WTC11 (cell line): Measurements from ENCODE around the gene SLC9A9. TPM values are rescaled to one million over a fixed set of nuclear protein-coding genes. Genes with fewer than 3 reads are reported as not detected.

Experiments used
- ATAC-seq: fragments of 200-7000 bp; cut with Tn5 transposase; 2 replicates; pipeline ENCODE4 v1.10.0; 2021; ENCODE audit warnings: mild to moderate bottlenecking, moderate library complexity
- CTCF ChIA-PET: fragments of 300-600 bp; sonication (Branson Sonifier 250); formaldehyde crosslinking; loops from one replicate; lab custom pipeline; 2021; ENCODE audit warnings: antibody characterized with exemption; lab: Charles Lee
- POLR2A ChIA-PET: fragments of 350-600 bp; sonication (Branson Sonifier 250); formaldehyde crosslinking; loops from one replicate; lab custom pipeline; 2021; ENCODE audit warnings: antibody characterized with exemption; lab: Charles Lee
- DNase-seq: peaks from one replicate; pipeline ENCODE4 v3.0.0; 2021; ENCODE audit warnings: low spot score
- H3K27ac Mint-ChIP-seq: 2 replicates; pipeline ENCODE4 v1.8.0; 2021; ENCODE audit warnings: mixed read lengths
- H3K27me3 Mint-ChIP-seq: 2 replicates; pipeline ENCODE4 v1.8.0; 2021; ENCODE audit warnings: low read depth, mild to moderate bottlenecking, moderate library complexity, mixed read lengths
- H3K36me3 Mint-ChIP-seq: 2 replicates; pipeline ENCODE4 v1.8.0; 2021; ENCODE audit warnings: mixed read lengths
- H3K4me1 Mint-ChIP-seq: 2 replicates; pipeline ENCODE4 v1.8.0; 2022; ENCODE audit warnings: mixed read lengths
- H3K4me3 Mint-ChIP-seq: 2 replicates; pipeline ENCODE4 v1.8.0; 2021; ENCODE audit warnings: mild to moderate bottlenecking, moderate library complexity, mixed read lengths
- H3K9me3 Mint-ChIP-seq: 2 replicates; pipeline ENCODE4 v1.8.0; 2021; ENCODE audit warnings: mixed read lengths
- ATF1 ChIP-seq: sonication (generic); formaldehyde crosslinking; IDR thresholded peaks from 2 replicates; pipeline ENCODE4 v1.8.1; 2023; ENCODE audit warnings: mild to moderate bottlenecking, moderate library complexity, missing genetic modification reagents
- ATF3 ChIP-seq: sonication (generic); formaldehyde crosslinking; conservative IDR thresholded peaks from 2 replicates; pipeline ENCODE4 v1.8.1; 2022; ENCODE audit warnings: mild to moderate bottlenecking, missing genetic modification reagents
- EMX1 ChIP-seq: fragments of 250-450 bp; sonication (Bioruptor Pico); IDR thresholded peaks from 2 replicates; pipeline ENCODE4 v1.8.0; 2021; ENCODE audit warnings: mild to moderate bottlenecking
- FOXJ3 ChIP-seq: sonication (generic); formaldehyde crosslinking; IDR thresholded peaks from 2 replicates; pipeline ENCODE4 v1.9.0; 2021; ENCODE audit warnings: missing genetic modification reagents, mild to moderate bottlenecking, borderline replicate concordance
- GABPB1 ChIP-seq: sonication (generic); formaldehyde crosslinking; IDR thresholded peaks from 2 replicates; pipeline ENCODE4 v1.8.1; 2023; ENCODE audit warnings: mild to moderate bottlenecking, missing genetic modification reagents
- NFATC4 ChIP-seq: fragments of 250-450 bp; sonication (Bioruptor Pico); IDR thresholded peaks from 2 replicates; pipeline ENCODE4 v1.9.0; 2021; ENCODE audit warnings: mild to moderate bottlenecking
- NFYB ChIP-seq: sonication (generic); formaldehyde crosslinking; conservative IDR thresholded peaks from 2 replicates; pipeline ENCODE4 v1.8.0; 2022; ENCODE audit warnings: low read depth, missing genetic modification reagents
- NR1H2 ChIP-seq: sonication (generic); formaldehyde crosslinking; IDR thresholded peaks from 2 replicates; pipeline ENCODE4 v1.9.0; 2021; ENCODE audit warnings: mild to moderate bottlenecking, moderate library complexity, missing genetic modification reagents
- NR2C2 ChIP-seq: sonication (generic); formaldehyde crosslinking; IDR thresholded peaks from 2 replicates; pipeline ENCODE4 v1.8.0; 2022; ENCODE audit warnings: mild to moderate bottlenecking, missing genetic modification reagents
- ZBTB21 ChIP-seq: sonication (generic); formaldehyde crosslinking; IDR thresholded peaks from 2 replicates; pipeline ENCODE4 v1.8.1; 2023; ENCODE audit warnings: mild to moderate bottlenecking, missing genetic modification reagents, borderline replicate concordance
- ZBTB43 ChIP-seq: sonication (generic); formaldehyde crosslinking; IDR thresholded peaks from 2 replicates; pipeline ENCODE4 v1.8.1; 2023; ENCODE audit warnings: mild to moderate bottlenecking, missing genetic modification reagents
- ZNF121 ChIP-seq: sonication (generic); formaldehyde crosslinking; IDR thresholded peaks from 2 replicates; pipeline ENCODE4 v1.8.0; 2023; ENCODE audit warnings: missing genetic modification reagents
- total RNA-seq: library from RNA; stranded (reverse); gene quantifications from 3 replicates; pipeline ENCODE4 v1.2.3, GENCODE V29; 2021
- TF ChIP-seq, protein P1 (sequence below): sonication (generic); formaldehyde crosslinking; IDR thresholded peaks from 2 replicates; pipeline ENCODE4 v1.8.1; 2023; ENCODE audit warnings: mild to moderate bottlenecking, missing genetic modification reagents
- TF ChIP-seq, protein P2 (sequence below): sonication (generic); formaldehyde crosslinking; IDR thresholded peaks from 2 replicates; pipeline ENCODE4 v1.8.1; 2023; ENCODE audit warnings: mild to moderate bottlenecking, missing genetic modification reagents, moderate library complexity
- TF ChIP-seq, protein P3 (sequence below): sonication (generic); formaldehyde crosslinking; IDR thresholded peaks from 2 replicates; pipeline ENCODE4 v1.8.1; 2022; ENCODE audit warnings: mild to moderate bottlenecking, moderate library complexity, missing genetic modification reagents
- TF ChIP-seq, protein P4 (sequence below): fragments of 250-450 bp; sonication (Bioruptor Pico); IDR thresholded peaks from 2 replicates; pipeline ENCODE4 v2.1.2; 2022; ENCODE audit warnings: mild to moderate bottlenecking, moderate library complexity
- TF ChIP-seq, protein P5 (sequence below): sonication (generic); formaldehyde crosslinking; IDR thresholded peaks from 2 replicates; pipeline ENCODE4 v1.8.0; 2023; ENCODE audit warnings: mild to moderate bottlenecking, missing genetic modification reagents

Gene SLC9A9
- total RNA-seq, 1 experiment from 2014 or later = 1.2 TPM

GRCh38 chr3:143850877-143851276, 2.6 kb upstream of the SLC9A9 start:
- Mint-ChIP-seq H3K9me3 (no peaks in the 10 kb centered on the region), H3K4me1 (peaks cover 42% of the 10 kb centered on the region), H3K27ac (no peak overlapping the region), H3K27me3 (no peaks in the 10 kb centered on the region), H3K36me3 (no peaks in the 10 kb centered on the region), H3K4me3 (no peak overlapping the region)
- ChIA-PET CTCF (interaction anchor here (1.1 to 1.3 kb wide), 2 partner anchors 13 to 75 kb away, joined by 3 to 7 read pairs; no protein-coding TSS in a partner anchor), POLR2A (no interaction called here)
- ATAC-seq (no peak), DNase-seq (no peak)
- no peak for TF ChIP-seq ATF1 (CRISPR knock-in tag)
- TF ChIP-seq, protein P1, sequence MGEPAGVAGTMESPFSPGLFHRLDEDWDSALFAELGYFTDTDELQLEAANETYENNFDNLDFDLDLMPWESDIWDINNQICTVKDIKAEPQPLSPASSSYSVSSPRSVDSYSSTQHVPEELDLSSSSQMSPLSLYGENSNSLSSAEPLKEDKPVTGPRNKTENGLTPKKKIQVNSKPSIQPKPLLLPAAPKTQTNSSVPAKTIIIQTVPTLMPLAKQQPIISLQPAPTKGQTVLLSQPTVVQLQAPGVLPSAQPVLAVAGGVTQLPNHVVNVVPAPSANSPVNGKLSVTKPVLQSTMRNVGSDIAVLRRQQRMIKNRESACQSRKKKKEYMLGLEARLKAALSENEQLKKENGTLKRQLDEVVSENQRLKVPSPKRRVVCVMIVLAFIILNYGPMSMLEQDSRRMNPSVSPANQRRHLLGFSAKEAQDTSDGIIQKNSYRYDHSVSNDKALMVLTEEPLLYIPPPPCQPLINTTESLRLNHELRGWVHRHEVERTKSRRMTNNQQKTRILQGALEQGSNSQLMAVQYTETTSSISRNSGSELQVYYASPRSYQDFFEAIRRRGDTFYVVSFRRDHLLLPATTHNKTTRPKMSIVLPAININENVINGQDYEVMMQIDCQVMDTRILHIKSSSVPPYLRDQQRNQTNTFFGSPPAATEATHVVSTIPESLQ (CRISPR knock-in tag) = no peak
- no peak for TF ChIP-seq EMX1 (CRISPR knock-in tag)
- TF ChIP-seq, protein P2, sequence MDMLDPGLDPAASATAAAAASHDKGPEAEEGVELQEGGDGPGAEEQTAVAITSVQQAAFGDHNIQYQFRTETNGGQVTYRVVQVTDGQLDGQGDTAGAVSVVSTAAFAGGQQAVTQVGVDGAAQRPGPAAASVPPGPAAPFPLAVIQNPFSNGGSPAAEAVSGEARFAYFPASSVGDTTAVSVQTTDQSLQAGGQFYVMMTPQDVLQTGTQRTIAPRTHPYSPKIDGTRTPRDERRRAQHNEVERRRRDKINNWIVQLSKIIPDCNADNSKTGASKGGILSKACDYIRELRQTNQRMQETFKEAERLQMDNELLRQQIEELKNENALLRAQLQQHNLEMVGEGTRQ (CRISPR knock-in tag) = no peak
- TF ChIP-seq, protein P3, sequence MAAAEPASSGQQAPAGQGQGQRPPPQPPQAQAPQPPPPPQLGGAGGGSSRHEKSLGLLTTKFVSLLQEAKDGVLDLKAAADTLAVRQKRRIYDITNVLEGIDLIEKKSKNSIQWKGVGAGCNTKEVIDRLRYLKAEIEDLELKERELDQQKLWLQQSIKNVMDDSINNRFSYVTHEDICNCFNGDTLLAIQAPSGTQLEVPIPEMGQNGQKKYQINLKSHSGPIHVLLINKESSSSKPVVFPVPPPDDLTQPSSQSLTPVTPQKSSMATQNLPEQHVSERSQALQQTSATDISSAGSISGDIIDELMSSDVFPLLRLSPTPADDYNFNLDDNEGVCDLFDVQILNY = no peak
- TF ChIP-seq, protein P4, sequence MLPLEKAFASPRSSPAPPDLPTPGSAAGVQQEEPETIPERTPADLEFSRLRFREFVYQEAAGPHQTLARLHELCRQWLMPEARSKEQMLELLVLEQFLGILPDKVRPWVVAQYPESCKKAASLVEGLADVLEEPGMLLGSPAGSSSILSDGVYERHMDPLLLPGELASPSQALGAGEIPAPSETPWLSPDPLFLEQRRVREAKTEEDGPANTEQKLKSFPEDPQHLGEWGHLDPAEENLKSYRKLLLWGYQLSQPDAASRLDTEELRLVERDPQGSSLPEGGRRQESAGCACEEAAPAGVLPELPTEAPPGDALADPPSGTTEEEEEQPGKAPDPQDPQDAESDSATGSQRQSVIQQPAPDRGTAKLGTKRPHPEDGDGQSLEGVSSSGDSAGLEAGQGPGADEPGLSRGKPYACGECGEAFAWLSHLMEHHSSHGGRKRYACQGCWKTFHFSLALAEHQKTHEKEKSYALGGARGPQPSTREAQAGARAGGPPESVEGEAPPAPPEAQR (CRISPR knock-in tag) = no peak

- Mint-ChIP-seq H3K9me3 (no peaks in the 10 kb centered on the region), H3K27ac (no peak overlapping the region), H3K36me3 (no peaks in the 10 kb centered on the region), H3K4me1 (peaks cover 42% of the 10 kb centered on the region), H3K4me3 (no peak overlapping the region), H3K27me3 (no peaks in the 10 kb centered on the region)
- no peak for ATAC-seq
- ChIA-PET CTCF (interaction anchor here (1.2 to 1.3 kb wide), 2 partner anchors 12 to 199 kb away, joined by 3 to 4 read pairs; no protein-coding TSS in a partner anchor), POLR2A (no interaction called here)
- no peak for TF ChIP-seq NR2C2 (CRISPR knock-in tag)
- TF ChIP-seq GABPB1 (CRISPR knock-in tag) = no peak
- TF ChIP-seq ZBTB43 = no peak
- no peak for TF ChIP-seq ZNF121 (CRISPR knock-in tag)
- TF ChIP-seq NR1H2 (CRISPR knock-in tag) = no peak
- no peak for DNase-seq
Measured at GRCh38 chr3:143849854-143850549, 1.7 kb upstream of the SLC9A9 start.

DNA sequence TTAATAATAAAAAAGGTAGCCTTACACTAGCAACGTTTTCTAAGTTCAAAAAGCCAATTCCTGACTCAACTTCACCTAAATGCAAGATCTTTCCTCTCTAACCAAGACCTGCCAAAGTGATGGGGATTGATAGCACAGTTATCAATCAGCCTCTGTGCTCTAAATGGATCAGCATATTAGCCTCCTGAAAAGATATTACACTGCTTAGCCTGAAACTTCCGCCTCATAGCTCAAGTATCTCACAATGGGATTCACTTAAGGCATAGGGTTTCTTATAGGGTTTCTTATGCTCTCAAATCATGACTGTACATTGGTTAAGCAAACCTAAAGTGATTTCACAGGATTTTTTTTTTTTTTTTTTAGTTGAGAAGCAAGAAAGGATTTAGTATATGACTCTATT, 436 bp upstream of the SLC9A9 start:
- no peaks in the 10 kb centered on the region for H3K36me3 Mint-ChIP-seq
- H3K27me3 Mint-ChIP-seq = no peaks in the 10 kb centered on the region
- no peak for ATAC-seq
- CTCF ChIA-PET = interaction anchor here (1.2 to 1.3 kb wide), 2 partner anchors 36 to 198 kb away, joined by 3 to 4 read pairs; no protein-coding TSS in a partner anchor
- peak overlapping the region; percentile 28; the same call in 1 of the 2 replicates for H3K27ac Mint-ChIP-seq
- H3K4me3 Mint-ChIP-seq = peak overlapping the region; percentile 65; the same call in 1 of the 2 replicates
- no peaks in the 10 kb centered on the region for H3K9me3 Mint-ChIP-seq
- TF ChIP-seq, protein P5, sequence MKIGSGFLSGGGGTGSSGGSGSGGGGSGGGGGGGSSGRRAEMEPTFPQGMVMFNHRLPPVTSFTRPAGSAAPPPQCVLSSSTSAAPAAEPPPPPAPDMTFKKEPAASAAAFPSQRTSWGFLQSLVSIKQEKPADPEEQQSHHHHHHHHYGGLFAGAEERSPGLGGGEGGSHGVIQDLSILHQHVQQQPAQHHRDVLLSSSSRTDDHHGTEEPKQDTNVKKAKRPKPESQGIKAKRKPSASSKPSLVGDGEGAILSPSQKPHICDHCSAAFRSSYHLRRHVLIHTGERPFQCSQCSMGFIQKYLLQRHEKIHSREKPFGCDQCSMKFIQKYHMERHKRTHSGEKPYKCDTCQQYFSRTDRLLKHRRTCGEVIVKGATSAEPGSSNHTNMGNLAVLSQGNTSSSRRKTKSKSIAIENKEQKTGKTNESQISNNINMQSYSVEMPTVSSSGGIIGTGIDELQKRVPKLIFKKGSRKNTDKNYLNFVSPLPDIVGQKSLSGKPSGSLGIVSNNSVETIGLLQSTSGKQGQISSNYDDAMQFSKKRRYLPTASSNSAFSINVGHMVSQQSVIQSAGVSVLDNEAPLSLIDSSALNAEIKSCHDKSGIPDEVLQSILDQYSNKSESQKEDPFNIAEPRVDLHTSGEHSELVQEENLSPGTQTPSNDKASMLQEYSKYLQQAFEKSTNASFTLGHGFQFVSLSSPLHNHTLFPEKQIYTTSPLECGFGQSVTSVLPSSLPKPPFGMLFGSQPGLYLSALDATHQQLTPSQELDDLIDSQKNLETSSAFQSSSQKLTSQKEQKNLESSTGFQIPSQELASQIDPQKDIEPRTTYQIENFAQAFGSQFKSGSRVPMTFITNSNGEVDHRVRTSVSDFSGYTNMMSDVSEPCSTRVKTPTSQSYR (CRISPR knock-in tag) = no peak
- TF ChIP-seq ZBTB21 (CRISPR knock-in tag) (no peak), ATF3 (no peak), NFATC4 (no peak), FOXJ3 (CRISPR knock-in tag) (no peak), NFYB (CRISPR knock-in tag) (no peak), ZNF121 (CRISPR knock-in tag) (no peak)
- TF ChIP-seq, all 79 proteins: peak for 0
- DNase-seq = no peak
- H3K4me1 Mint-ChIP-seq = peaks cover 42% of the 10 kb centered on the region
- POLR2A ChIA-PET = interaction anchor here (0.7 kb wide), 1 partner anchor 123 kb away, joined by 4 read pairs; the partner anchor contains the start of gene DIPK2A
